H1 (cell line): Measurements from ENCODE around the gene PEAK1.

ENCODE experiments used
- CEBPB ChIP-seq: IDR thresholded peaks from 2 replicates; pipeline ENCODE4 v1.6.1; 2012; ENCODE audit warnings: low read depth, low read length
- CREB1 ChIP-seq: IDR thresholded peaks from 2 replicates; pipeline ENCODE4 v1.6.1; 2012; ENCODE audit warnings: inconsistent platforms
- EP300 ChIP-seq, 2 experiments: IDR thresholded peaks; 1 replicate in 1 of 2; 2 replicates in 1 of 2; pipeline ENCODE4 v1.6.1; 2011 to 2012; ENCODE audit warnings: low read depth in 2 of 2, low read length in 2 of 2, mild to moderate bottlenecking in 2 of 2, borderline replicate concordance in 1 of 2, inconsistent platforms in 1 of 2, moderate library complexity in 1 of 2
- EZH2 ChIP-seq: fragments of 200-600 bp; sonication (generic); IDR thresholded peaks from 2 replicates; pipeline ENCODE4 v1.7.1; 2012; ENCODE audit warnings: low read depth, mild to moderate bottlenecking, moderate library complexity, low read length, inconsistent platforms; ENCODE audit not compliant: severe bottlenecking
- GTF2F1 ChIP-seq: IDR thresholded peaks from 2 replicates; pipeline ENCODE4 v1.6.1; 2012; ENCODE audit warnings: low read depth, low read length, improper control_type of control experiment, borderline replicate concordance
- RXRA ChIP-seq: IDR thresholded peaks from 2 replicates; pipeline ENCODE4 v1.6.1; 2011; ENCODE audit warnings: low read depth, mild to moderate bottlenecking, low read length, moderate library complexity; ENCODE audit not compliant: insufficient read depth
- SUZ12 ChIP-seq: fragments of 200-600 bp; sonication (generic); IDR thresholded peaks from 2 replicates; pipeline ENCODE4 v1.6.1; 2012; ENCODE audit warnings: mild to moderate bottlenecking, inconsistent platforms, low read length, moderate library complexity, mixed read lengths
- ZNF274 ChIP-seq: IDR thresholded peaks from 2 replicates; pipeline ENCODE4 v1.7.0; 2012; ENCODE audit warnings: low read length, borderline replicate concordance; ENCODE audit errors: extremely low read depth
- TF ChIP-seq, protein P1 (sequence below), 3 experiments: IDR thresholded peaks; 1 replicate in 2 of 3; 2 replicates in 1 of 3; pipeline versions ENCODE4 v1.5.1 to v1.6.1; 2011; ENCODE audit warnings: low read length in 3 of 3, mild to moderate bottlenecking in 3 of 3, inconsistent platforms in 2 of 3, low read depth in 1 of 3, moderate library complexity in 1 of 3; ENCODE audit not compliant: insufficient read depth in 1 of 3; ENCODE audit errors: control extremely low read depth in 1 of 3

DNA sequence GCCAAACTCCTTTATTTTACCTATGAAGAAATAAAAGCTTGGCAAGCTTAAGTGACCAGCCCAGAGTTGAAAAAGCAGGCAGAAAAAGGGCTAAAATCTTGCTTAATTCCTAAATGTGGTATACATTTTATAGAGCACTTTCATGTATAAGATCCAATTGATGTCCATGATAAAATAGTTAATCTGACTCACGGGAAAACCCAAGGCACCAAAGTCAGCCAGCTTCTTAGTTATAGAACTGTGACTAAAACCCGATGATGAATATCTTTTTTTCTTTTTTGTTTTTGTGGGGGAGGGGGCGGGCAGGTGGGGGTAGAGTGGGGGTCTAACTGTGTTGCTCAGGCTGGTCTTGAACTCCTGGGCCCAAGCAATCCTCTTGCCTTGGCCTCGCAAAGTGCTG, 71.4 kb downstream of the PEAK1 start:
- TF ChIP-seq CEBPB = no peak
- TF ChIP-seq RXRA = no peak
- no peak for TF ChIP-seq SUZ12
- TF ChIP-seq EZH2 = no peak
- TF ChIP-seq, protein P1, sequence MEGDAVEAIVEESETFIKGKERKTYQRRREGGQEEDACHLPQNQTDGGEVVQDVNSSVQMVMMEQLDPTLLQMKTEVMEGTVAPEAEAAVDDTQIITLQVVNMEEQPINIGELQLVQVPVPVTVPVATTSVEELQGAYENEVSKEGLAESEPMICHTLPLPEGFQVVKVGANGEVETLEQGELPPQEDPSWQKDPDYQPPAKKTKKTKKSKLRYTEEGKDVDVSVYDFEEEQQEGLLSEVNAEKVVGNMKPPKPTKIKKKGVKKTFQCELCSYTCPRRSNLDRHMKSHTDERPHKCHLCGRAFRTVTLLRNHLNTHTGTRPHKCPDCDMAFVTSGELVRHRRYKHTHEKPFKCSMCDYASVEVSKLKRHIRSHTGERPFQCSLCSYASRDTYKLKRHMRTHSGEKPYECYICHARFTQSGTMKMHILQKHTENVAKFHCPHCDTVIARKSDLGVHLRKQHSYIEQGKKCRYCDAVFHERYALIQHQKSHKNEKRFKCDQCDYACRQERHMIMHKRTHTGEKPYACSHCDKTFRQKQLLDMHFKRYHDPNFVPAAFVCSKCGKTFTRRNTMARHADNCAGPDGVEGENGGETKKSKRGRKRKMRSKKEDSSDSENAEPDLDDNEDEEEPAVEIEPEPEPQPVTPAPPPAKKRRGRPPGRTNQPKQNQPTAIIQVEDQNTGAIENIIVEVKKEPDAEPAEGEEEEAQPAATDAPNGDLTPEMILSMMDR (IDR thresholded peaks at IDR 0.05; ENCODE audit: control extremely low read depth in 1 of 3, insufficient read depth in 1 of 3, low read depth in 1 of 3, low read length in 3 of 3) = no peak
- TF ChIP-seq CREB1 = no peak
- TF ChIP-seq ZNF274 = no peak
- TF ChIP-seq GTF2F1 = no peak
- no peak for TF ChIP-seq EP300 (IDR thresholded peaks at IDR 0.05; ENCODE audit: borderline replicate concordance in 1 of 2, low read depth in 2 of 2, low read length in 2 of 2)
